CD14-positive monocyte (primary cell): ENCODE results near the gene MCF2L2. TPM values are rescaled to one million over a fixed set of nuclear protein-coding genes. Genes with fewer than 3 reads are reported as not detected.

Experiments used
- DNase-seq, 3 donors: peaks; one replicate each; pipeline ENCODE4 v3.0.0-alpha.2; 2011 to 2022
- H2AFZ ChIP-seq: 2 replicates; pipeline ENCODE4 v1.6.0; 2012; ENCODE audit warnings: mild to moderate bottlenecking, low read depth, low read length, inconsistent platforms; ENCODE audit not compliant: insufficient read depth, poor library complexity, severe bottlenecking
- H3K27ac ChIP-seq, 2 donors: 1 replicate in 1 of 2; 2 replicates in 1 of 2; pipeline ENCODE4 v1.5.1; 2012 to 2013; ENCODE audit warnings: low read length in 2 of 2, control low read depth in 1 of 2, inconsistent platforms in 1 of 2, low read depth in 1 of 2, mild to moderate bottlenecking in 1 of 2
- H3K27me3 ChIP-seq, 2 donors: one replicate each; pipeline versions ENCODE4 v1.6.0 to v1.6.1; 2011 to 2013; ENCODE audit warnings: low read length in 2 of 2; ENCODE audit not compliant: control insufficient read depth in 2 of 2, insufficient read depth in 2 of 2
- H3K36me3 ChIP-seq, 2 donors: replicated peaks in 1 of 2; 1 replicate in 1 of 2; 2 replicates in 1 of 2; pipeline versions ENCODE4 v1.5.1 to v1.6.1; 2012 to 2013; ENCODE audit warnings: low read length in 2 of 2, control low read depth in 1 of 2, inconsistent platforms in 1 of 2, mild to moderate bottlenecking in 1 of 2; ENCODE audit not compliant: insufficient read depth in 2 of 2, control insufficient read depth in 1 of 2
- H3K4me1 ChIP-seq, 2 donors: 1 replicate in 1 of 2; 2 replicates in 1 of 2; pipeline versions ENCODE4 v1.5.1 to v1.6.1; 2012 to 2013; ENCODE audit warnings: low read length in 2 of 2, control low read depth in 1 of 2, inconsistent platforms in 1 of 2, mild to moderate bottlenecking in 1 of 2, moderate library complexity in 1 of 2; ENCODE audit not compliant: insufficient read depth in 2 of 2, control insufficient read depth in 1 of 2
- H3K4me2 ChIP-seq: replicated peaks from 2 replicates; pipeline ENCODE3; 2012; ENCODE audit warnings: low read length, moderate library complexity, mild to moderate bottlenecking; ENCODE audit not compliant: poor library complexity, severe bottlenecking; ENCODE audit errors: extremely low read depth
- H3K4me3 ChIP-seq, 3 experiments: fragments of 200-600 bp in 1 of 3; sonication (generic) in 1 of 3; replicated peaks in 1 of 3; 1 replicate in 2 of 3; 2 replicates in 1 of 3; pipeline ENCODE4 v1.5.1; 2011 to 2013; ENCODE audit warnings: low read length in 3 of 3, mild to moderate bottlenecking in 3 of 3, control low read depth in 2 of 3, low read depth in 2 of 3, inconsistent platforms in 1 of 3, moderate library complexity in 1 of 3
- H3K79me2 ChIP-seq: 2 replicates; pipeline ENCODE4 v1.6.0; 2012; ENCODE audit warnings: mild to moderate bottlenecking, control low read depth, inconsistent platforms, low read length, moderate library complexity; ENCODE audit not compliant: insufficient read depth
- H3K9ac ChIP-seq: 2 replicates; pipeline ENCODE4 v1.6.0; 2017; ENCODE audit warnings: low read length, mild to moderate bottlenecking; ENCODE audit not compliant: insufficient read depth, poor library complexity, severe bottlenecking
- H3K9me3 ChIP-seq, 2 donors: replicated peaks in 1 of 2; 1 replicate in 1 of 2; 2 replicates in 1 of 2; pipeline versions ENCODE4 v1.5.1 to v1.6.1; 2012 to 2013; ENCODE audit warnings: low read length in 2 of 2, control low read depth in 1 of 2; ENCODE audit not compliant: control insufficient read depth in 1 of 2, insufficient read depth in 1 of 2
- H4K20me1 ChIP-seq: 2 replicates; pipeline ENCODE4 v1.6.0; 2012; ENCODE audit warnings: mild to moderate bottlenecking, low read length, control low read depth, moderate library complexity; ENCODE audit not compliant: insufficient read depth
- H3K27ac Mint-ChIP-seq, 7 donors: one replicate each; pipeline ENCODE4 v1.8.0; 2020; ENCODE audit warnings: mild to moderate bottlenecking in 7 of 7, mixed read lengths in 7 of 7, moderate library complexity in 6 of 7, inconsistent platforms in 2 of 7
- H3K27me3 Mint-ChIP-seq, 3 donors: one replicate each; pipeline ENCODE4 v1.8.0; 2021 to 2022; ENCODE audit warnings: low read depth in 3 of 3, mild to moderate bottlenecking in 3 of 3, mixed read lengths in 3 of 3, moderate library complexity in 3 of 3, inconsistent platforms in 1 of 3
- H3K36me3 Mint-ChIP-seq, 2 donors: one replicate each; pipeline ENCODE4 v1.8.0; 2020; ENCODE audit warnings: mixed read lengths in 2 of 2, inconsistent platforms in 1 of 2, mild to moderate bottlenecking in 1 of 2
- H3K4me1 Mint-ChIP-seq: one replicate; pipeline ENCODE4 v1.8.0; 2020; ENCODE audit warnings: mild to moderate bottlenecking, mixed read lengths
- H3K4me3 Mint-ChIP-seq, 2 donors: one replicate each; pipeline ENCODE4 v1.8.0; 2020; ENCODE audit warnings: mild to moderate bottlenecking in 2 of 2, mixed read lengths in 2 of 2, moderate library complexity in 1 of 2
- H3K9me3 Mint-ChIP-seq, 7 donors: one replicate each; pipeline ENCODE4 v1.8.0; 2020 to 2022; ENCODE audit warnings: mixed read lengths in 7 of 7, mild to moderate bottlenecking in 6 of 7, moderate library complexity in 6 of 7, inconsistent platforms in 2 of 7
- WGBS: methylation state at CpG from one replicate; pipeline ENCODE4 v1.1.5; 2013; ENCODE audit warnings: missing lambda C conversion rate; ENCODE audit not compliant: insufficient coverage; 5-methylcytosine and 5-hydroxymethylcytosine counted together
- intact Hi-C, 2 donors: fragments of 100-400 bp; cut with micrococcal nuclease; formaldehyde crosslinking; loops; one replicate each; pipeline versions ENCODE4 v1.15.0 to v1.15.1; 2023
- polyA plus RNA-seq, 3 donors: library from polyadenylated mRNA; depleted of rRNA in 1 of 3; unstranded in 2 of 3; stranded (reverse) in 1 of 3; fragments of 300-500 nt in 2 of 3; fragments of >200 nt in 1 of 3; fragmentation: Illumina TruSeq in 2 of 3; gene quantifications; 1 replicate in 2 of 3; 2 replicates in 1 of 3; pipeline ENCODE4 v1.2.3, GENCODE V29; 2012 to 2021
- TF ChIP-seq, protein P1 (sequence below): fragments of 200-600 bp; IDR thresholded peaks from one replicate; pipeline ENCODE4 v1.8.0; 2022; ENCODE audit warnings: antibody characterized with exemption, mild to moderate bottlenecking

The MCF2L2 gene
- polyA plus RNA-seq, 3 donors, result 0.01 to 0.13 TPM; not detected in 1

DNA sequence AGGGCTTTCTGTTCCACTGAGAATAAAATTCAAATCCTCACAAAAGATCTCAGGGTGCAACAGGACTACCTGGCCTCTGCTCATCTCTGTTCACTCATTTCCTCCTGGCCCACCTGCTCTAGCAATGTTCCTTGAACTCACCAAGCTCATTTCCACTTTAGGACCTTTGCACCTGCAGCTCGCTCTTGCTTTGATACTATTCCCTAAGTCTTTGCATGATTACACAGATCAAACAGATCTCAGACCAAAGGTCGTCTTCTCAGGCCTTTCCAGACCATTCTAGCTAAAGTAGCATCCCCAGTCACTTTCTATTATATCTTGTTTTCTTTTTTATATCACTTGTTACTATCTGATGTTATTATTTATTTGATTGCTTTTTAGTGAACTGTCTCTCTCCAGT, 120.7 kb downstream of the MCF2L2 start:
- TF ChIP-seq, protein P1, sequence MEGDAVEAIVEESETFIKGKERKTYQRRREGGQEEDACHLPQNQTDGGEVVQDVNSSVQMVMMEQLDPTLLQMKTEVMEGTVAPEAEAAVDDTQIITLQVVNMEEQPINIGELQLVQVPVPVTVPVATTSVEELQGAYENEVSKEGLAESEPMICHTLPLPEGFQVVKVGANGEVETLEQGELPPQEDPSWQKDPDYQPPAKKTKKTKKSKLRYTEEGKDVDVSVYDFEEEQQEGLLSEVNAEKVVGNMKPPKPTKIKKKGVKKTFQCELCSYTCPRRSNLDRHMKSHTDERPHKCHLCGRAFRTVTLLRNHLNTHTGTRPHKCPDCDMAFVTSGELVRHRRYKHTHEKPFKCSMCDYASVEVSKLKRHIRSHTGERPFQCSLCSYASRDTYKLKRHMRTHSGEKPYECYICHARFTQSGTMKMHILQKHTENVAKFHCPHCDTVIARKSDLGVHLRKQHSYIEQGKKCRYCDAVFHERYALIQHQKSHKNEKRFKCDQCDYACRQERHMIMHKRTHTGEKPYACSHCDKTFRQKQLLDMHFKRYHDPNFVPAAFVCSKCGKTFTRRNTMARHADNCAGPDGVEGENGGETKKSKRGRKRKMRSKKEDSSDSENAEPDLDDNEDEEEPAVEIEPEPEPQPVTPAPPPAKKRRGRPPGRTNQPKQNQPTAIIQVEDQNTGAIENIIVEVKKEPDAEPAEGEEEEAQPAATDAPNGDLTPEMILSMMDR, result no peak
- H3K4me1 Mint-ChIP-seq, result peaks cover 51% of the 10 kb centered on the region
- no peak overlapping the region for H2AFZ ChIP-seq
- no peaks in the 10 kb centered on the region for H3K27me3 ChIP-seq
- H3K4me2 ChIP-seq, result peak overlapping the region; percentile 62
- no peak for DNase-seq
- H3K27ac ChIP-seq, result peak overlapping the region in 1 of 2 donors; percentile 93
- H3K79me2 ChIP-seq, result no peaks in the 10 kb centered on the region
- peak overlapping the region; percentile 82 to 96 (median 94) for H3K27ac Mint-ChIP-seq
- peaks cover 48 to 58% of the 10 kb centered on the region in 2 donors for H3K4me1 ChIP-seq
- peak overlapping the region in 1 of 3 experiments; percentile 60 for H3K4me3 ChIP-seq
- H3K9ac ChIP-seq, result no peak overlapping the region
- peaks cover 0 to 6% (median 2%) of the 10 kb centered on the region in 3 donors for H3K27me3 Mint-ChIP-seq
- 86% methylated on average over 1 of the region's 2 CpGs for WGBS
- H3K36me3 Mint-ChIP-seq, result peaks cover 0 to 1% of the 10 kb centered on the region in 2 donors
- H3K4me3 Mint-ChIP-seq, result no peak overlapping the region
- H3K9me3 Mint-ChIP-seq, result no peaks in the 10 kb centered on the region
- no peaks in the 10 kb centered on the region for H3K9me3 ChIP-seq
- H4K20me1 ChIP-seq, result no peaks in the 10 kb centered on the region
- intact Hi-C loops, result loop anchor here (2.0 to 10.0 kb wide), 5 partner anchors 21 to 95 kb away; partner anchors contain the start of gene B3GNT5 (in 1 of the 2)
- no peaks in the 10 kb centered on the region for H3K36me3 ChIP-seq

DNA sequence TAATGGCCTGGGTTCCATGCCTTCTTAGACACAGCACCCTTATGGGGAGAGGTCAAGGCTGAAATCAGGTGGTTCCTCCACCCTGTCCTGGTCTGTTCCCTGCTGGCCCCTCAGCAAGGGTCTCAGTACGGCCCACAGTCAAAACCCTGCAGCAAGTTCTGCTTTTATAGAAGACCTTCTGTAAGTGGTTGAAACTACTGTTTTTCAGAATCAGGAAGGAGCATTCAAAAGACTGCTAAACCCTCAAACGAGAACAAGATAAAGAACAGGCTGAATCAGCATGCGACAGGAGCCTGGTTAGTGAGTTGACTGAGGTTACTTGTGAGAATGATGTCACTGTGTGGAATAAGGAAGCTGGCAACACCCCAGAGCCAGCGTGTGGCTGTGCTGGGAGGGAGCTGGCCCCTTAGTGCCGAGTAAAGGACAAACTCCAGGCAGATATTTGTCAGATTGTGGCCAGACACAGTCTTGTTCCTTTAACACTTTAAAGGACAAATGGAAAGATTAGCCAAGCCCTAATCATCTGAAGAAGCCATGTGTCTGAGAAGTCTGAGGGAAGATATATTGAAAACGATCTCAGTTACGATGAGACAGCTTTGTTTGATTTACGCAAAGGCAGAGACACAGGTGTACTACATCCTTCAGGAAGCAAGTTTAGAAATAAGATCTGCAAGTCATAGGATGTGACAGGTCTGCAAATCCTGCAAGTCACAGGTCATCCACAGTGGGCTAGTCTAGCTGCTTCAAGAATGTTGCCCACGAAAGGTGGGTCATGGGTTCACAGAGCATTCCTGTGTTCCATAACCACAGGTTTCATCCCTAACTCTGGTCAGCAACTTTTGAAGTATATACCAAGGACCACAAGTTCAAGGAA, 121.4 kb downstream of the MCF2L2 start:
- Histone ChIP-seq H3K4me1 (peaks cover 45 to 54% of the 10 kb centered on the region in 2 donors), H3K79me2 (no peaks in the 10 kb centered on the region), H3K27me3 (no peaks in the 10 kb centered on the region), H3K9me3 (no peaks in the 10 kb centered on the region), H3K4me3 (peak overlapping the region in 2 of 3 experiments; percentile 6 to 60), H4K20me1 (no peaks in the 10 kb centered on the region), H3K4me2 (peak overlapping the region; percentile 62), H2AFZ (peak overlapping the region; percentile 47), H3K36me3 (no peaks in the 10 kb centered on the region), H3K9ac (peak overlapping the region; percentile 50), H3K27ac (peak overlapping the region; percentile 75 to 93)
- Mint-ChIP-seq H3K4me3 (peak overlapping the region; percentile 47 to 78), H3K27me3 (peaks cover 2 to 9% (median 3%) of the 10 kb centered on the region in 3 donors), H3K36me3 (peaks cover 0 to 1% of the 10 kb centered on the region in 2 donors), H3K27ac (peak overlapping the region; percentile 91 to 97 (median 95)), H3K9me3 (no peaks in the 10 kb centered on the region), H3K4me1 (peaks cover 51% of the 10 kb centered on the region)
- 15% methylated on average over 6 of the region's 9 CpGs for WGBS
- TF ChIP-seq, protein P1, result no peak
- intact Hi-C loops, result loop anchor here (2.0 to 10.0 kb wide), 5 partner anchors 20 to 95 kb away; partner anchors contain the start of gene B3GNT5 (in 1 of the 2)
- DNase-seq, result peak; percentile 95 to 98 (median 98)
